ENCODE results near the gene ZBTB25.

Gene ZBTB25

DNA sequence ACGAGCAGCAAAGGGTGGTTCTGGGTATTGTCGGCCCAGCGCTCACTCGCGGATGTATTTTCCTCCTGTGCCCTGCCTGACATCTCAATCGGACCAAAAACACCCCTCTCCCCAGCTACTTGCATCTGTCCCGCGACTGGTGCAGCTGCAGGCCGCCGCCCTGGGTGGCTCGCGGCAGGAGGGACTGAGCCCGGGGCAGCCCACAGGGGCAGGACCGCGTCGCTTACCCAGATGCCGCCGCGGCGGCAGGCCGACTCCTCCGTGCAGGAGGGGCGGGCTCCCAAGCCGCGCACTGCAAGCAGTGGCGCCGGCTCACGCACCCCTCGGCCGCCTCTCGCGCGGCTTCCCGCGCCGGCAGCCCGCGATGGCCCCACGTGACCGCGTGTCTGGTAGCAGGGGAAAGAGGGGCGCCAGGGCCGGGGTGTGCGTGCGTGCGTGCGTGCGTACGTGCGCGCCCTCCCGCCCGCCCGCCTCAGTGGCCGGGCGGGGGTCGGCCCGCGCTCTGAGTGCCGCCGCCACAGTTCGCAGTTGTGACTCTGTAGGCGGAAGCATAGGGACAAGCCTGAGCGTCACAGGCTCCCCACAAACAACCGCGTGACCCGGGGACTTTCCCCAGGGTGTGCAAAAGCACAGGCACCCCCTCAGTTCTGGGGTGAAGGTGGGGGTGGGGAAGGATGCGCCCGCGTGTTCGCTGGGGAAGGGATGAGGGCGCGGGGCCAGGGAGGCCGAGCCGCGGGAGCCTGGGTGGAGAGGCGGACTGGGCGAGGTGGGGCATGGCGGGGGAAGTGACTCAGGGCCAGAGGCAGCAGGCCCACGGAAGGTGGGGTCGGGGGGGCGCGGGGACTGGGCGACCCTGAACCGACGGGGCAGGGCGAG lies at the start of gene ZBTB25:
TSS of gene ZBTB25 (minus strand) at position 405 of the 876 bp plus-strand sequence. CDS start 13,305 bp downstream, outside the sequence.
- CTCF ChIA-PET: interaction anchor here (1.0 to 2.8 kb wide), 6 partner anchors 10 to 160 kb away, joined by 3 to 16 read pairs (median 5); partner anchors contain the start of gene HSPA2
- TF ChIP-seq, protein P1, sequence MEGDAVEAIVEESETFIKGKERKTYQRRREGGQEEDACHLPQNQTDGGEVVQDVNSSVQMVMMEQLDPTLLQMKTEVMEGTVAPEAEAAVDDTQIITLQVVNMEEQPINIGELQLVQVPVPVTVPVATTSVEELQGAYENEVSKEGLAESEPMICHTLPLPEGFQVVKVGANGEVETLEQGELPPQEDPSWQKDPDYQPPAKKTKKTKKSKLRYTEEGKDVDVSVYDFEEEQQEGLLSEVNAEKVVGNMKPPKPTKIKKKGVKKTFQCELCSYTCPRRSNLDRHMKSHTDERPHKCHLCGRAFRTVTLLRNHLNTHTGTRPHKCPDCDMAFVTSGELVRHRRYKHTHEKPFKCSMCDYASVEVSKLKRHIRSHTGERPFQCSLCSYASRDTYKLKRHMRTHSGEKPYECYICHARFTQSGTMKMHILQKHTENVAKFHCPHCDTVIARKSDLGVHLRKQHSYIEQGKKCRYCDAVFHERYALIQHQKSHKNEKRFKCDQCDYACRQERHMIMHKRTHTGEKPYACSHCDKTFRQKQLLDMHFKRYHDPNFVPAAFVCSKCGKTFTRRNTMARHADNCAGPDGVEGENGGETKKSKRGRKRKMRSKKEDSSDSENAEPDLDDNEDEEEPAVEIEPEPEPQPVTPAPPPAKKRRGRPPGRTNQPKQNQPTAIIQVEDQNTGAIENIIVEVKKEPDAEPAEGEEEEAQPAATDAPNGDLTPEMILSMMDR (IDR thresholded peaks at IDR 0.05; ENCODE audit: insufficient read depth, low read length, missing control alignments): no peak
- peak; percentile 58 for DNase-seq (ENCODE audit: low read depth, low spot score)
- POLR2A ChIA-PET: interaction anchor here (0.5 to 2.4 kb wide), 13 partner anchors 11 to 655 kb away, joined by 3 to 17 read pairs (median 5); partner anchors contain the start of genes HSPA2 and MTHFD1
- peak within 1 kb of the TSS; percentile 86 for H3K4me3 ChIP-seq (ENCODE audit: low read depth, low read length)

GRCh38 chr14:64550621-64551333 lies 47.1 kb upstream of the ZBTB25 start:
- ChIA-PET POLR2A (interaction anchor here (4.7 kb wide), 1 partner anchor 10 kb away, joined by 28 read pairs; the partner anchor contains the start of gene HSPA2), CTCF (interaction anchor here (0.8 to 2.1 kb wide), 6 partner anchors 8 to 92 kb away, joined by 3 to 10 read pairs (median 6); partner anchors contain the start of gene HSPA2)
- DNase-seq (ENCODE audit: low read depth, low spot score): no peak

GRCh38 chr14:64549791-64550620 lies 46.4 kb upstream of the ZBTB25 start, which contains the start of gene PPP1R36:
Gene PPP1R36 (plus strand): TSS chr14:64549961. CDS start chr14:64549998, 37 bp downstream.
- CTCF ChIA-PET: interaction anchor here (0.8 to 2.1 kb wide), 6 partner anchors 10 to 93 kb away, joined by 3 to 10 read pairs (median 6); partner anchors contain the start of gene HSPA2
- peak within 1 kb of the TSS; percentile 29; the same call in 1 of the 2 replicates for H3K4me3 ChIP-seq (ENCODE audit: low read depth, low read length)
- POLR2A ChIA-PET: interaction anchor here (4.7 kb wide), 1 partner anchor 9 kb away, joined by 28 read pairs; the partner anchor contains the start of gene HSPA2
- TF ChIP-seq, protein P1 (IDR thresholded peaks at IDR 0.05; ENCODE audit: insufficient read depth, low read length, missing control alignments): no peak
- no peak for DNase-seq (ENCODE audit: low read depth, low spot score)

More at GRCh38 chr14:64550621-64551333, 47.1 kb upstream of the ZBTB25 start:
- TF ChIP-seq, protein P1 (IDR thresholded peaks at IDR 0.05; ENCODE audit: insufficient read depth, low read length, missing control alignments): no peak
- H3K4me3 ChIP-seq (ENCODE audit: low read depth, low read length): no peak overlapping the region

DNA sequence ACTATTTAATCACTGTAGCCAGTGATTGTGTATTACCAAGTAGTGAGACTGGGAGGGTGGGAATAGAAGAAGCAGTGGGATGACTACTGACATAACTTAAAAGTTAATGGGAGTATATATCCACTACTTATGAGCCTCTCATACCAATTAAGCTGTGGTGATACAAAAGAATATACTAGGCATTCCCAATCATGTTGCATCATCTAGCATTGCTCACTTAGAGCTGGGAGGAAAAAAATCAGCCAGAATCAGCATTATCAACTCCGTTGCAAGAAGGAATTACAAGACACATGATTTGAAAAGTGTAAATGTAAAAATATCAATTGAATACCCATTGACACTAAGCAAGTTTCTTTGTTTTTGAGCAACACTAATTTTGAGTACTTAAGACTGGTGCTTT lies 45.4 kb upstream of the ZBTB25 start:
- H3K4me3 ChIP-seq (ENCODE audit: low read depth, low read length): no peak overlapping the region
- TF ChIP-seq, protein P1 (IDR thresholded peaks at IDR 0.05; ENCODE audit: insufficient read depth, low read length, missing control alignments): no peak
- ChIA-PET CTCF (interaction anchor here (1.0 to 1.1 kb wide), 4 partner anchors 8 to 87 kb away, joined by 3 to 4 read pairs (median 4); partner anchors contain the start of gene HSPA2), POLR2A (interaction anchor here (0.7 to 4.7 kb wide), 2 partner anchors 8 to 86 kb away, joined by 3 to 28 read pairs; partner anchors contain the start of gene HSPA2)
- no peak for DNase-seq (ENCODE audit: low read depth, low spot score)

DNA sequence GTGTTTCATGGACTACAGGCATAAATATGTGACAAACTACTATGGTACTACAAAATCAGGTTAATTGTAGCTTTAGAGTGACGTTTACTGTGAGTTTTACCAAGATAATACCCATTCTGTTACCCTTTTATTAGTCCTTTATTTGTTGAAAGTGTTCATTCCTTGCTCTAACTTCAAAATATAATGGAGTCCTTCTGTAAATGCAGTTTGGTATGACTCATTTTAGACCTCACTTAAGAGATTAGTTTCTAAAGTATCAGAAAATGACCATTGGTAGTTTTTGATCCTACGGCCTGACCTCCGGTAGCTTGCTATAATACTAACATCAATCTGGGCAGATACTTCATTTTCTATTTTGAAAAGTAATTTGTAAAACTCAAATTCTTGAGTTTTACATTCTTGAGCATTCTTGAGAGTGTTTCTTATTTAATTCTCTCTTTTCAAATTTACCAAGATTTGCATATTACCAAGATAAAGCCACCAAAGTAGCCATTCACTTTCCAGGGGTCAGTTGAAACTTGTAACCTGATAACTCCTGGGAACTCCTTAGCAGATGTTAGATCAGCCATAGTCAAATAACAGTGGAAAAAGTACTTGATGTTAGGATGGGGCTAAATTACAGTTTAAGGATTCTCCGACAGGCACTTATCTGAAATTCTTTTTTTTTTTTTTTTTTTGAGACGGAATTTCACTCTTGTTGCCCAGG lies 41.1 kb upstream of the ZBTB25 start:
- no peak for DNase-seq (ENCODE audit: low read depth, low spot score)
- POLR2A ChIA-PET: no interaction called here
- TF ChIP-seq, protein P1 (IDR thresholded peaks at IDR 0.05; ENCODE audit: insufficient read depth, low read length, missing control alignments): no peak
- CTCF ChIA-PET: interaction anchor here (0.7 to 5.6 kb wide), 6 partner anchors 12 to 347 kb away, joined by 3 to 78 read pairs (median 3); no protein-coding TSS in a partner anchor
- H3K4me3 ChIP-seq (ENCODE audit: low read depth, low read length): peak overlapping the region; percentile 85
